Upper lobe of right lung (tissue), 1 donor: ENCODE results near the gene MICALL2. TPM values are rescaled to one million over a fixed set of nuclear protein-coding genes. Genes with fewer than 3 reads are reported as not detected.

ENCODE experiments used
- ATAC-seq: fragments of 200-7000 bp; cut with Tn5 transposase; one replicate; pipeline ENCODE4 v1.9.1; 2020; ENCODE audit warnings: mild to moderate bottlenecking, moderate library complexity
- DNase-seq: peaks from one replicate; pipeline ENCODE4 v3.0.0-alpha.2; 2020
- H3K27ac ChIP-seq: fragments of 200-600 bp; one replicate; pipeline ENCODE4 v1.8.0; 2022
- H3K27me3 ChIP-seq: fragments of 200-600 bp; one replicate; pipeline ENCODE4 v1.8.0; 2022; ENCODE audit warnings: mild to moderate bottlenecking
- H3K36me3 ChIP-seq: fragments of 200-600 bp; one replicate; pipeline ENCODE4 v1.8.0; 2022
- H3K4me1 ChIP-seq: fragments of 200-600 bp; one replicate; pipeline ENCODE4 v1.8.0; 2022
- H3K4me3 ChIP-seq: fragments of 200-600 bp; one replicate; pipeline ENCODE4 v1.8.0; 2022; ENCODE audit warnings: mild to moderate bottlenecking
- H3K9me3 ChIP-seq: fragments of 200-600 bp; one replicate; pipeline ENCODE4 v1.8.0; 2022
- intact Hi-C: fragments of 100-400 bp; cut with DNase I; formaldehyde crosslinking; loops from one replicate; pipeline ENCODE4 v1.11.0; 2022
- total RNA-seq: library from RNA; stranded (reverse); fragmentation: NEBNext Ultra II Directional; extraction: Animal tissue kit (Norgen Biotek cat#: 25700); gene quantifications from one replicate; pipeline ENCODE4 v1.2.1, GENCODE V29; 2021
- TF ChIP-seq, protein P1 (sequence below): fragments of 200-600 bp; IDR thresholded peaks from one replicate; pipeline ENCODE4 v1.8.0; 2022; ENCODE audit warnings: antibody characterized with exemption
- donor health status: DM: no; HTN: yes; CAD: no; lungs with severe emphysema.

The MICALL2 gene
- total RNA-seq, 1 donor from 2014 or later, result 37.6 TPM

DNA sequence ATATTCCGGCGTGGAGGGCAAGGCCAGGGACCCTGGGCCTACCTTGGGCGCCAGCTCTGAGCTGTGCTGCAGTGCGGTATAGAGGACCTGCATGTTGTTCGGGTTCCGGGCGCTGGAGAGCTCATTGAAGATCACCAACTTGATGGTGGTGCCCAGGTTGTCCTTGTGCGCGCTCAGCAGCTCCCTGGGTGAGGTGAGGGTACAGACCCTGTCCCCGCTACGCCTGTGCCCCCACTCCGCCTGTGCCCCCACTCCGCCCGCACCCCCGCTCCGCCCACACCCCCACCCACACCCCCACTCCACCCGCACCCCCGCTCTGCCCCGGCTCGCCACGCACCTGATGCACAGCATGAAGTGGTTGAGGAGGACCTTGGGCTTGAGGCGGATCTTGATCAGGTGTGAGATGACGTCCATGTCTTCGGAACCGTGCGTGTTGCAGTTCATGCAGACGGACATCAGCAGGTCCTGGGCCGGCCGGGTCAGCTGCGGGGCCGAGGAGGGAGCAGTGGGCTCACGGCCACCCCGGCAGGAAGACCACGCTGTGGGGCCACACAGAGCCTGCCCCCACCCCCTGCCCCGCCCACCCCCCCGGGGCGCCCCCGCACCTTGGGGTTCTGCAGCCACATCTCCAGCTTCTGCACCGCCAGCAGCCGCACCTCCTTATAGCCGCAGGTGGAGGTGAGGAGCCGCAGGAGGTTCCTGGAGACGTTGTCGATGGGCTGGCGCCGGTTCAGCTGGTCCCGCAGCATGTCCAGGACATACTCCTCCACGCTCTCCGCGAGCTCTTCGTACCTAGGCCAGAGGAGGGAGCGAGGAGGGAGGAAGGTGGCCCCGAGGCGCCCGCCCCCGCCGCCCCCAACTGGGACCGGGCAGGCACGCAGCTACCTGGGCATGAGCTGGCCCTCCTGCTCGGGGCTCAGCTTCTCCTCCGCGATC lies 39.4 kb upstream of the MICALL2 start:
- intact Hi-C loops, result no loop called here
- Histone ChIP-seq H3K36me3 (peaks cover 84% of the 10 kb centered on the region), H3K27ac (no peak overlapping the region), H3K4me1 (peaks cover 11% of the 10 kb centered on the region), H3K27me3 (no peaks in the 10 kb centered on the region), H3K4me3 (no peak overlapping the region), H3K9me3 (no peaks in the 10 kb centered on the region)
- TF ChIP-seq, protein P1, sequence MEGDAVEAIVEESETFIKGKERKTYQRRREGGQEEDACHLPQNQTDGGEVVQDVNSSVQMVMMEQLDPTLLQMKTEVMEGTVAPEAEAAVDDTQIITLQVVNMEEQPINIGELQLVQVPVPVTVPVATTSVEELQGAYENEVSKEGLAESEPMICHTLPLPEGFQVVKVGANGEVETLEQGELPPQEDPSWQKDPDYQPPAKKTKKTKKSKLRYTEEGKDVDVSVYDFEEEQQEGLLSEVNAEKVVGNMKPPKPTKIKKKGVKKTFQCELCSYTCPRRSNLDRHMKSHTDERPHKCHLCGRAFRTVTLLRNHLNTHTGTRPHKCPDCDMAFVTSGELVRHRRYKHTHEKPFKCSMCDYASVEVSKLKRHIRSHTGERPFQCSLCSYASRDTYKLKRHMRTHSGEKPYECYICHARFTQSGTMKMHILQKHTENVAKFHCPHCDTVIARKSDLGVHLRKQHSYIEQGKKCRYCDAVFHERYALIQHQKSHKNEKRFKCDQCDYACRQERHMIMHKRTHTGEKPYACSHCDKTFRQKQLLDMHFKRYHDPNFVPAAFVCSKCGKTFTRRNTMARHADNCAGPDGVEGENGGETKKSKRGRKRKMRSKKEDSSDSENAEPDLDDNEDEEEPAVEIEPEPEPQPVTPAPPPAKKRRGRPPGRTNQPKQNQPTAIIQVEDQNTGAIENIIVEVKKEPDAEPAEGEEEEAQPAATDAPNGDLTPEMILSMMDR, result no peak
- no peak for ATAC-seq
- DNase-seq, result no peak

DNA sequence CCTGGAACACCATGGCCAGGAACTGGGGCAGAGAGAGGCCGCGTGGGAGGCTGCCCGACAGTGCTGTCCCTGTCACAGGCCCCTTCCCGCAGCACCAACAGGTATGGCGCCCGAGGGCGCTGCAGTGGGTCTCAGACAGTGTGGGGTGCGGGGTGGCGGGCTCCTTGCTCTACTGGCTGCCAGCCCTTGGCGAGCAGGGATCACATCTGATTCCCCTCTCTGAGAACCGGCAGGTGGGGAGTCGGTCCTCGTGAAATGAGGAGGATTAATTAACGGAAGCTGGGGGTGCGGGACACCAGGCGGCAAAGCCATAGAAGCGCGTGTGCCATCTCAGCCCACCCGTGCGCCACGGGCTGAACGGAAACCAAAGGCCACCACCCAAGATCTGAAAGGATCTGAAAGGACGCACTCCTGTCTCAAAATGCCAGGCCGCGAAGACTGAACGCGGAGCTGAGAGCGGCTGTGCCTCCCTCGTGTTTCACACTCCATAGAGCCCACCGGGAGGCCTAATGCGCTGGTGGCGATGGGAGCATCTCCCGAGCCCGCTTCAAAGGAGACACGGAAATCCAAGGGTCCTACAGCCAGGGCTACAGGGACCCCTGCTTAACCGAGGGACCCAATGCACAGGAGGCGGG lies 38.1 kb upstream of the MICALL2 start:
- Histone ChIP-seq H3K9me3 (no peaks in the 10 kb centered on the region), H3K27ac (no peak overlapping the region), H3K36me3 (peaks cover 85% of the 10 kb centered on the region), H3K4me3 (no peak overlapping the region), H3K27me3 (no peaks in the 10 kb centered on the region), H3K4me1 (no peaks in the 10 kb centered on the region)
- TF ChIP-seq, protein P1, result no peak
- DNase-seq (no peak), ATAC-seq (no peak)
- intact Hi-C loops, result no loop called here

DNA sequence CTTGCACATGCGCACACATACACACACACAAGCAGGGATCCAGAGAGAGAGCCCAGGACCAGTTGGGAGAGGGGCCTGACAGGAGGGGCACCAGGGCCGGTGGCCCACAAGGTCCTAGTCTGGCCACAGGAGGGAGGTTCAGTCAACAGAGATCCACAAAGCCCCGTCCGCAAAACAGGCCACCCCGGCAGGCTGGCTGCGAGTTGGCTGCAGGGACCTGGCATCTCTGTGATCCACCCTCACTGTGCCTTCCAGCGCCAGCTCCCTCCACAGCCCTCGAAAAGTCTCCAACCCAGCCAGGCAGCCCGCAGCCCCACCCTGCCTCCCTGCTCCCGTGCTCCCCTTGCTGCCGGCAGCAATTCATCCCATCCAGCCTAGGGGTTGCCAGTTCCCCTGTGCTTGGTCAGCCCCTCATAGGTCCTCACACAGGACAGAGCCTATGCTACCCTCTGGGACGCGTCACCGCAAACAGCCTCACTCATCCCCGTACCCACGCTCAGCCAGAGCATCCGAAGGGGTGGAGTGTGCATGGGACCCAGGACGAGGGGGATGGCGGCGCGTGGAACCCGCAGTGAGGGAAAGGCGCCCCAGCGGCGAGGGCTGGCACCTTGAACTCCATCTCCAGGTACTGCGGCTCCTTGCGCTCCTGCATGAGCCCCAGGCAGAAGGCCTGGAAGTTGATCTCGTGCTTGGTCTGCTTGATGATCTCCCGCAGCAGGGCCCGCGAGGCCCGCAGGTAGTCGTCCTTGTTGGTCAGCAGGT lies 37.4 kb upstream of the MICALL2 start:
- H3K36me3 ChIP-seq, result peaks cover 85% of the 10 kb centered on the region
- TF ChIP-seq, protein P1, result no peak
- no peak for ATAC-seq
- H3K27ac ChIP-seq, result no peak overlapping the region
- intact Hi-C loops, result no loop called here
- no peaks in the 10 kb centered on the region for H3K4me1 ChIP-seq
- H3K9me3 ChIP-seq, result no peaks in the 10 kb centered on the region
- no peak for DNase-seq
- no peak overlapping the region for H3K4me3 ChIP-seq
- no peaks in the 10 kb centered on the region for H3K27me3 ChIP-seq

DNA sequence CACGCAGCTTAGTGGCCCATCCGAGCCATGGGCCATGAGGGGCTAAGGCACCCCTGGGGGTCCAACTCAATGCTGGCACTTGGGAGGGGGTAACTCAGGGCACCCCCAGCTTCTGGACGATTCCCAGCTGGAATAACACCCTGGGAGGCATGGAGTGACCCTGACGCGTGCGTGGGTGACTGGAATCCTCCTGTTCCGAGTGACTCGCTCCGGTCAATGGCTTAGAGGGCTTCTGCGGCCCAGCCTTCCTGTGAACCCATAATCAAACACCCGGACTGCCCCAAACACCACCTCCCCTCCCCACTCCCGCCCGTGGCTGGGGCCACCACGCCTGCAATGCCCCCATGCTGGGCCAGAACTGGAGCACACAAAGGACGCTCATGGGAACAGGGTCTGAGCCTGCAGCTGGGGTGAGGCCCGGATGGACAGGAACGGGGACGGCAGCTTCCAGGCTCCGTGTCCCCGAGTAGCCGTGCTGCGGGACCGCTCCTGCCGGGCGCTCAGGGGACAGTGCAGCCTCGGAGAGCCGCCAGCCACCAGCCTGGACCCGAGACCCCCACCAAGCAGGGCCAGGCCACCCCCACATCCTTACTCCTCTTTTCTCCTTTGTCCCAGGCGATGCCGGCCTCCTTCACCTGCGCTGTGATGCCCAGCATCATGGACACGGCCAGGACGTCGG lies 36.4 kb upstream of the MICALL2 start:
- DNase-seq (no peak), ATAC-seq (no peak)
- peaks cover 84% of the 10 kb centered on the region for H3K36me3 ChIP-seq
- no peak overlapping the region for H3K27ac ChIP-seq
- H3K27me3 ChIP-seq, result no peaks in the 10 kb centered on the region
- H3K4me3 ChIP-seq, result no peak overlapping the region
- TF ChIP-seq, protein P1, result no peak
- no peaks in the 10 kb centered on the region for H3K9me3 ChIP-seq
- intact Hi-C loops, result no loop called here
- H3K4me1 ChIP-seq, result no peaks in the 10 kb centered on the region

DNA sequence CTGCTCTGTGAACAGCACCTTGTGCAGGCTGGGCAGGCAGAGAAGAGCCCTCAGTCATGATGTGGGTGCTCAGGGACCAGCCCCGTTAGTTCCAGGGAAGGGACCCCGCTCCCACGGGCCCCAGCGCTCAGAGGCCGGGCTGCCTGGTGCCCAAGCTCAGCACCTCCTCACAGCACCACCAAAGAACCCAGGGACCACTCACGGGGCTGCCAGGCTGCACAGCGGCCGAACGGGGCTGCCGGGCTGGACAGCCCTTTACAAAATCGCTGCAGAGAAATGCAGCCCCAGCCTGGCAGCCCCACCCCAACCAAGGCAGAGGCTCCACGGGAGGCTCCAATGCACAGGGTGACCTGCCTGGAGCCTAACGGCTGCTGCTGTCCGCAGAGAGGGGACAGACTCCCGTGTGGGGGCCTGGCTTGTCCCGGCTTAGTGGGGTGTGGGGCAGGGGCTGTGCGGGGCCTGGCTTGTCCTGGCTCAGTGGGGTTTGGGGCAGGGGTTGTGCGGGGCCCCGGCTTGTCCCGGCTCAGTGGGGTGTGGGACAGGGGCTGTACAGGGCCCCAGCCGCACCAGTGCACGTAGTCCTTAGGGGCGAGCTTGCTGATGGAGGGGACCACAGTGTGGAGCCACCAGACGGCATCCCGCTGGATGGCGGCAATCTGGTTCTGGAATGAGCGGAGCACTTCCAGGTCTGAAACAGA lies 35.7 kb upstream of the MICALL2 start:
- no peaks in the 10 kb centered on the region for H3K9me3 ChIP-seq
- no peaks in the 10 kb centered on the region for H3K27me3 ChIP-seq
- no peak for ATAC-seq
- no peak overlapping the region for H3K27ac ChIP-seq
- intact Hi-C loops, result no loop called here
- H3K4me3 ChIP-seq, result no peak overlapping the region
- no peak for DNase-seq
- H3K4me1 ChIP-seq, result no peaks in the 10 kb centered on the region
- TF ChIP-seq, protein P1, result no peak
- H3K36me3 ChIP-seq, result peaks cover 84% of the 10 kb centered on the region
